AG04449 (cell line): ENCODE data around the gene COX20.
"Not testable (repeated sequence)": the region's sequence is repeated elsewhere in the genome, so short reads cannot be mapped to it uniquely, and the experiment has no call there.

Source experiments
- CTCF ChIA-PET: fragments of 350-600 bp; formaldehyde crosslinking; extraction: SDS; loops from one replicate; lab custom pipeline; 2021; ENCODE audit warnings: antibody characterized with exemption; lab: Yijun Ruan, JAX
- POLR2A ChIA-PET: fragments of 400-600, 350-600 bp; formaldehyde crosslinking; extraction: SDS; loops from one replicate; lab custom pipeline; 2020; ENCODE audit warnings: antibody characterized with exemption, inconsistent platforms; lab: Yijun Ruan, JAX
- DNase-seq: peaks from one replicate; pipeline ENCODE4 v3.0.0-alpha.2; 2010; ENCODE audit warnings: low read depth, low spot score
- H3K4me3 ChIP-seq: 2 replicates; pipeline ENCODE4 v1.5.1; 2011; ENCODE audit warnings: low read depth, mild to moderate bottlenecking, control low read depth, low read length
- TF ChIP-seq, protein P1 (sequence below): IDR thresholded peaks from one replicate; pipeline ENCODE4 v1.5.1; 2011; ENCODE audit warnings: mild to moderate bottlenecking, moderate library complexity, low read length, control low read depth, inconsistent platforms; ENCODE audit not compliant: insufficient read depth; ENCODE audit errors: missing control alignments

The COX20 gene

DNA sequence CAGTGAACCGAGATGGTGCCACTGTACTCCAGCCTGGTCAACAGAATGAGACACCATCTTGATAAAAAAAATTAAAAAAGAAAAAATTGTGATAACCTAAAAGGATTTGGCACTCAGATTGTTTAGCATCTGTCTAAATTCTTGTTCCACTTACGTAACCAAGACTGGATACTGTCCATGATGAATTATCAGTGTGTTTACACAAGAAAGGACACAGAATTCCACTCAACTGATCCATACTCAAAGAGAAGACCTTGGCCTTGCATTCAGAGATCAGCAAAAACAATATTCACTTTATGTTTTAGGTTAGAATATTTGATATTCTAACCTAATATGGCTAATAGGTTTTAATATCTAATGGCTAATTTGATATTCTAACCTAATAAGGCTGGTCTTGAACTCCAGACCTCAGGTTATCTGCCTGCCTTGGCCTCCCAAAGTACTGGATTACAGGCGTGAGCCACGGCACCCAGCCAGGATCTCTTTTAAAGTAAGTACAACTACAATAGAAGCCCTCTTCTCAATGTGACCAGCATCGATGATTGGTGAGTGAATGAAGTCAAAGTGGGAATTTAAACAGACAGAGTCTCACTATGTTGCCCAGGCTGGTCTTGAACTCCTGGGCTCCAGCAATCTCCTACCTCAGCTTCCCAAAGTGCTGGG is 43.1 kb upstream of the COX20 start:
- ChIA-PET POLR2A (no interaction called here), CTCF (interaction anchor here (1.5 to 2.9 kb wide), 2 partner anchors 140 to 188 kb away, joined by 4 to 16 read pairs; no protein-coding TSS in a partner anchor)
- TF ChIP-seq, protein P1, sequence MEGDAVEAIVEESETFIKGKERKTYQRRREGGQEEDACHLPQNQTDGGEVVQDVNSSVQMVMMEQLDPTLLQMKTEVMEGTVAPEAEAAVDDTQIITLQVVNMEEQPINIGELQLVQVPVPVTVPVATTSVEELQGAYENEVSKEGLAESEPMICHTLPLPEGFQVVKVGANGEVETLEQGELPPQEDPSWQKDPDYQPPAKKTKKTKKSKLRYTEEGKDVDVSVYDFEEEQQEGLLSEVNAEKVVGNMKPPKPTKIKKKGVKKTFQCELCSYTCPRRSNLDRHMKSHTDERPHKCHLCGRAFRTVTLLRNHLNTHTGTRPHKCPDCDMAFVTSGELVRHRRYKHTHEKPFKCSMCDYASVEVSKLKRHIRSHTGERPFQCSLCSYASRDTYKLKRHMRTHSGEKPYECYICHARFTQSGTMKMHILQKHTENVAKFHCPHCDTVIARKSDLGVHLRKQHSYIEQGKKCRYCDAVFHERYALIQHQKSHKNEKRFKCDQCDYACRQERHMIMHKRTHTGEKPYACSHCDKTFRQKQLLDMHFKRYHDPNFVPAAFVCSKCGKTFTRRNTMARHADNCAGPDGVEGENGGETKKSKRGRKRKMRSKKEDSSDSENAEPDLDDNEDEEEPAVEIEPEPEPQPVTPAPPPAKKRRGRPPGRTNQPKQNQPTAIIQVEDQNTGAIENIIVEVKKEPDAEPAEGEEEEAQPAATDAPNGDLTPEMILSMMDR: no peak
- no peak for DNase-seq
- no peak overlapping the region for H3K4me3 ChIP-seq

DNA sequence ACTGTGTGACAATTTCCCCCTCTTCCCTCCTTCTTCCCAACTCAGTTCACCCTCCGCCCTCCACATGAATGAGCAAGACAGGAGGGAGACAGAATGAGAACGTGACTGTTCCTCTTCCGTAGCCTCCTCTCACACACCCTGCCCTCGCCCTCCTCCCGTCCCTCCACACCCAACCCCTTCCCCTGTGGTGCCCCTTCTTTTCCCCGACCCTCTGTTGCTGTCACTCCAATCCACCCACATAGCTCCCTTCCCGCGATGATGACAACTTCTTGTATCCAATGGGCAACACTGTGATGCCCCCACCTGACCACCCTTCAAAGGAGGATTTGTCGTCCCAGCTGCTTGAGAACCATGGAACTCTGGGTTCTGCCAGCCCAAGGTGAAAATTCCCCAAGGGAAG is 41.4 kb upstream of the COX20 start:
- no peak overlapping the region for H3K4me3 ChIP-seq
- no peak for DNase-seq
- POLR2A ChIA-PET: no interaction called here
- CTCF ChIA-PET: interaction anchor here (1.1 to 6.8 kb wide), 5 partner anchors 12 to 190 kb away, joined by 4 to 264 read pairs (median 4); no protein-coding TSS in a partner anchor
- TF ChIP-seq, protein P1: no peak

DNA sequence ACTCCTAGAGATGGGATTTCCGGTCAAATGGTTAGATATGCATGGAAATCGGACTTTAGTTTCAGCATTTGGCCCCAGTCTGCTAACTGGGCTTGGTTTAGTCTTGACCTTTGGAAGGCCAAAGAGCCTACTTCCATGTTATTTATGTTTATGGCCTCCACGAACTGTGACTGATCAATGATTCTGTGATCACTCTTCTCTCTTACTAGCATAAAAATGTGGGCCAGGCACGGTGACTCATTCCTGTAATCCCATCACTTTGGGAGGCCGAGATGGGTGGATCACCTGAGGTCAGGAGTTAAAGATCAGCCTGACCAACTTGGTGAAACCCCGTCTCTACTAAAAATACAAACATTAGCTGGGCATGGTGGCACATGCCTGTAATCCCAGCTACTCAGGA is 40.9 kb upstream of the COX20 start:
- CTCF ChIA-PET: interaction anchor here (0.7 to 6.8 kb wide), 4 partner anchors 185 to 226 kb away, joined by 3 to 264 read pairs (median 34); no protein-coding TSS in a partner anchor
- DNase-seq, POLR2A ChIA-PET, H3K4me3 ChIP-seq: not testable (repeated sequence)

DNA sequence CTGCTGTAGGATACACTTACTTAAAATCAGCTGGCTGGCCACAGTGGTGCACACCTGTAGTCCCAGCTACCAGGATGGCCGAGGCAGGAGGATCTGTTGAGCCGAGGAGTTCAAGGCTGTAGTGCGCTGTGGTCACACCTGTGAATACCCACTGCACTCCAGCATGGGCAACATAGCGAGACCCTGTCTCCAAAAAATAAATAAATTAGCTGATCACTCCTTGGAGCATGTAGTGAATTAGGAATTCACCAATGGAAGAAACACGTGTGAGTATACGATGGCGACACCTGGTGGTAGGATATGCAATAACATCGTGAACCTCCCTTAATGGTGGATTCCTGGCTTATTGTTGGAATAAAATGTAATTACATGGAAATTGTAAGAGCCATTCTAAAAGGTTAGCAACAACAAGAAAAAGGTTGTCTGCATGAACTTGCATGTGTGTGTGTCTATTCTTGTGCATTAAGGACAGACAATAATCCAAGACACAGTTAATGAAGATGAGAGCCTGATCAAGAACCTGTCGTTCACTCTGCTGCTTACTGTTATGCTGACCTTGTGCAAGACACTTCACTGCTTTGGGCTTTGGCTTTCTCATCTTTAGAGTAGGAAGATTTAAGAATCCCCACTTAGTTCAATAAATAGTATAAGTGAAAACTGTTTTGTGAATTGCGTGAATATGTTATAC is 38.6 kb upstream of the COX20 start:
- ChIA-PET CTCF (interaction anchor here (0.5 to 6.8 kb wide), 44 partner anchors 9 to 1453 kb away, joined by 3 to 264 read pairs (median 4); no protein-coding TSS in a partner anchor), POLR2A (no interaction called here)
- no peak overlapping the region for H3K4me3 ChIP-seq
- TF ChIP-seq, protein P1: peak; percentile 72
- DNase-seq: no peak

DNA sequence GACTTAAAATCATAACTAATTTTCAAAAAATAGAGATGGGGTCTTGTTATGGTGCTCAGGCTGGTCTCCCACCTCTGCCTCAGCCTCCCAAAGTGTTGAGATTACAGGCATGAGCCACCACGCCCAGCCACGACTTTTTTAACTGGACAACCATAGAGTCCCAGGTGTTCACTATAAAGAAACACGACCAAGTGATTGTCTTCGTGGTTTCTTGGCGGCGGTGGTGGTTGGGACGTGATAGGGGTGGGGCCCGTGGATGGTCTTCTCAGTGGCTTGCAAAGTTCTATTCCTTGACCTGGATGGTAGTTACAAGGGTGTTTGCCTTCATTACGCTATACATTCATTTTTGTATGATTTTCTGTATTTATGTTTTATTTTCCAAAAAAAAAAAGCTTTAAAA is 34.6 kb upstream of the COX20 start:
- POLR2A ChIA-PET: no interaction called here
- CTCF ChIA-PET: interaction anchor here (0.9 to 4.0 kb wide), 10 partner anchors 10 to 242 kb away, joined by 3 to 45 read pairs (median 6); no protein-coding TSS in a partner anchor

DNA sequence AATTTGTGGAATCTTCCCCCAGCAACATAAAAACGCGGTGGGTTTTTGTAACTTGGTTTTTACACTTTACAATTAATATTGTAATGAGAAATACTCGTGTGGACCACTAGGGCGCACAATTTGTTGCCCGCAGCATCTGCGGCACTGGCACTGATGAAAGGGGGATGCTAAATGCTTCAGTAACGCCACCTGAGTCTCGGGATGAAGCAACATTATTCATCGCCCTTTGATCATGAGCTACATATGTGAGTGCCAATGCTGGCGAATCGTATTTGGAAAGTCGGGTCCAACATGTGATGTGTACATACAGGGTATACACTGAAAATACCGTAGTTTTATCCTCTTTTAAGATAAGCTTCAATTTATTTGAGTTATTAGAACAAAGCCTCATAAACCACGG is 34.2 kb upstream of the COX20 start:
- no peak for DNase-seq
- H3K4me3 ChIP-seq: no peak overlapping the region
- ChIA-PET CTCF (interaction anchor here (0.9 to 4.0 kb wide), 16 partner anchors 8 to 242 kb away, joined by 3 to 45 read pairs (median 4); no protein-coding TSS in a partner anchor), POLR2A (no interaction called here)
- TF ChIP-seq, protein P1: peak; percentile 45

More for the DNA sequence above, 34.6 kb upstream of the COX20 start:
- DNase-seq: no peak
- H3K4me3 ChIP-seq: no peak overlapping the region
- TF ChIP-seq, protein P1: no peak
